ENCODE measurements around the gene KANK2. TPM values are rescaled to one million over a fixed set of nuclear protein-coding genes. Genes with fewer than 3 reads are reported as not detected.

The KANK2 gene
- total and polyA plus RNA-seq, 2 of the 13 experiments (the other 11 are each of a cell fraction or from before 2014, with no cell fraction given): 5.7 to 12.9 TPM

GRCh38 chr19:11140896-11141295 lies 56.4 kb downstream of the KANK2 start:
- Histone ChIP-seq H2AFZ (ENCODE audit: low read length) (no peak overlapping the region), H3K4me2 (ENCODE audit: low read depth, low read length) (no peak overlapping the region), H3K4me3 (replicated peaks in 1 of 3; ENCODE audit: insufficient read depth in 1 of 3, low read depth in 2 of 3, low read length in 3 of 3) (no peak overlapping the region), H3K9ac (ENCODE audit: insufficient read depth, low read depth, low read length) (no peak overlapping the region), H3K4me1 (ENCODE audit: insufficient read depth, low read length) (peaks cover 81% of the 10 kb centered on the region), H3K9me3 (ENCODE audit: low read length) (no peaks in the 10 kb centered on the region), H3K27me3 (ENCODE audit: control insufficient read depth in 1 of 2, insufficient read depth in 2 of 2, low read length in 2 of 2) (no peaks in the 10 kb centered on the region; a peak in 1 of 5 replicates), H3K79me2 (ENCODE audit: insufficient read depth, low read length) (no peaks in the 10 kb centered on the region), H3K36me3 (replicated peaks in 1 of 2; ENCODE audit: control insufficient read depth in 1 of 2, insufficient read depth in 2 of 2, low read length in 2 of 2) (peaks cover 0 to 5% of the 10 kb centered on the region in 2 experiments; a peak in 2 of 5 replicates), H4K20me1 (ENCODE audit: insufficient read depth, low read length) (no peaks in the 10 kb centered on the region), H3K27ac (ENCODE audit: extremely low read length, insufficient read depth, low read length) (no peak overlapping the region)
- no peak for FAIRE-seq
- no peak for DNase-seq (ENCODE audit: low spot score)
- 93% methylated on average over 9 of the region's 9 CpGs for WGBS (ENCODE audit: low lambda C conversion rate)
- no peak for ATAC-seq
- TF ChIP-seq KMT2B (CRISPR knock-in tag; IDR thresholded peaks at IDR 0.05) (no peak), RNF219 (CRISPR knock-in tag; IDR thresholded peaks at IDR 0.05) (no peak), ZNF816 (CRISPR knock-in tag; IDR thresholded peaks at IDR 0.05; ENCODE audit: borderline replicate concordance) (no peak), THRA (CRISPR knock-in tag; IDR thresholded peaks at IDR 0.05; ENCODE audit: borderline replicate concordance) (no peak), ATF2 (CRISPR knock-in tag; IDR thresholded peaks at IDR 0.05) (no peak), ZC3H13 (CRISPR knock-in tag; IDR thresholded peaks at IDR 0.05) (no peak), DNMT3B (CRISPR knock-in tag; conservative IDR thresholded peaks at IDR 0.05) (no peak), ZNF556 (CRISPR knock-in tag; IDR thresholded peaks at IDR 0.05; ENCODE audit: borderline replicate concordance) (no peak), ZNF546 (CRISPR knock-in tag; conservative IDR thresholded peaks at IDR 0.05) (no peak), TFAP4 (IDR thresholded peaks at IDR 0.05; ENCODE audit: borderline replicate concordance, low read depth) (no peak), KLF12 (CRISPR knock-in tag; IDR thresholded peaks at IDR 0.05; ENCODE audit: borderline replicate concordance) (no peak), DBP (CRISPR knock-in tag; IDR thresholded peaks at IDR 0.05; ENCODE audit: not compliant biosample characterization) (no peak), ZKSCAN1 (IDR thresholded peaks at IDR 0.05; ENCODE audit: low read length) (no peak), SRY (CRISPR knock-in tag; IDR thresholded peaks at IDR 0.05) (no peak), ZNF552 (CRISPR knock-in tag; IDR thresholded peaks at IDR 0.05; ENCODE audit: borderline replicate concordance) (no peak), ZNF10 (CRISPR knock-in tag; IDR thresholded peaks at IDR 0.05; ENCODE audit: borderline replicate concordance, low read depth) (no peak)
- intact Hi-C loops (cut with micrococcal nuclease; ENCODE audit: unreplicated experiment): no loop called here
- BruUV-seq (replicated peaks): no TSS peak
- CTCF ChIA-PET (ENCODE audit: low intra/inter-chr PET ratio, low total read pairs): no interaction called here
- in situ Hi-C loops (cut with HindIII; ENCODE audit: extremely low pct_ligation_motif_present, low pct_unique_long_range_greater_than_20kb): no loop called here
- POLR2A ChIA-PET: interaction anchor here (0.7 kb wide), 1 partner anchor 56 kb away, joined by 4 read pairs; no protein-coding TSS in a partner anchor

Data from HepG2 (cell line).